CD14-positive monocyte (primary cell): ENCODE results near the gene FALEC. TPM values are rescaled to one million over a fixed set of nuclear protein-coding genes. Genes with fewer than 3 reads are reported as not detected.

ENCODE experiments used
- DNase-seq, 3 donors: peaks; one replicate each; pipeline ENCODE4 v3.0.0-alpha.2; 2011 to 2022
- H2AFZ ChIP-seq: 2 replicates; pipeline ENCODE4 v1.6.0; 2012; ENCODE audit warnings: mild to moderate bottlenecking, low read depth, low read length, inconsistent platforms; ENCODE audit not compliant: insufficient read depth, poor library complexity, severe bottlenecking
- H3K27ac ChIP-seq, 2 donors: 1 replicate in 1 of 2; 2 replicates in 1 of 2; pipeline ENCODE4 v1.5.1; 2012 to 2013; ENCODE audit warnings: low read length in 2 of 2, control low read depth in 1 of 2, inconsistent platforms in 1 of 2, low read depth in 1 of 2, mild to moderate bottlenecking in 1 of 2
- H3K27me3 ChIP-seq, 2 donors: one replicate each; pipeline versions ENCODE4 v1.6.0 to v1.6.1; 2011 to 2013; ENCODE audit warnings: low read length in 2 of 2; ENCODE audit not compliant: control insufficient read depth in 2 of 2, insufficient read depth in 2 of 2
- H3K36me3 ChIP-seq, 2 donors: replicated peaks in 1 of 2; 1 replicate in 1 of 2; 2 replicates in 1 of 2; pipeline versions ENCODE4 v1.5.1 to v1.6.1; 2012 to 2013; ENCODE audit warnings: low read length in 2 of 2, control low read depth in 1 of 2, inconsistent platforms in 1 of 2, mild to moderate bottlenecking in 1 of 2; ENCODE audit not compliant: insufficient read depth in 2 of 2, control insufficient read depth in 1 of 2
- H3K4me1 ChIP-seq, 2 donors: 1 replicate in 1 of 2; 2 replicates in 1 of 2; pipeline versions ENCODE4 v1.5.1 to v1.6.1; 2012 to 2013; ENCODE audit warnings: low read length in 2 of 2, control low read depth in 1 of 2, inconsistent platforms in 1 of 2, mild to moderate bottlenecking in 1 of 2, moderate library complexity in 1 of 2; ENCODE audit not compliant: insufficient read depth in 2 of 2, control insufficient read depth in 1 of 2
- H3K4me2 ChIP-seq: replicated peaks from 2 replicates; pipeline ENCODE3; 2012; ENCODE audit warnings: low read length, moderate library complexity, mild to moderate bottlenecking; ENCODE audit not compliant: poor library complexity, severe bottlenecking; ENCODE audit errors: extremely low read depth
- H3K4me3 ChIP-seq, 3 experiments: fragments of 200-600 bp in 1 of 3; sonication (generic) in 1 of 3; replicated peaks in 1 of 3; 1 replicate in 2 of 3; 2 replicates in 1 of 3; pipeline ENCODE4 v1.5.1; 2011 to 2013; ENCODE audit warnings: low read length in 3 of 3, mild to moderate bottlenecking in 3 of 3, control low read depth in 2 of 3, low read depth in 2 of 3, inconsistent platforms in 1 of 3, moderate library complexity in 1 of 3
- H3K79me2 ChIP-seq: 2 replicates; pipeline ENCODE4 v1.6.0; 2012; ENCODE audit warnings: mild to moderate bottlenecking, control low read depth, inconsistent platforms, low read length, moderate library complexity; ENCODE audit not compliant: insufficient read depth
- H3K9ac ChIP-seq: 2 replicates; pipeline ENCODE4 v1.6.0; 2017; ENCODE audit warnings: low read length, mild to moderate bottlenecking; ENCODE audit not compliant: insufficient read depth, poor library complexity, severe bottlenecking
- H3K9me3 ChIP-seq, 2 donors: replicated peaks in 1 of 2; 1 replicate in 1 of 2; 2 replicates in 1 of 2; pipeline versions ENCODE4 v1.5.1 to v1.6.1; 2012 to 2013; ENCODE audit warnings: low read length in 2 of 2, control low read depth in 1 of 2; ENCODE audit not compliant: control insufficient read depth in 1 of 2, insufficient read depth in 1 of 2
- H4K20me1 ChIP-seq: 2 replicates; pipeline ENCODE4 v1.6.0; 2012; ENCODE audit warnings: mild to moderate bottlenecking, low read length, control low read depth, moderate library complexity; ENCODE audit not compliant: insufficient read depth
- H3K27ac Mint-ChIP-seq, 7 donors: one replicate each; pipeline ENCODE4 v1.8.0; 2020; ENCODE audit warnings: mild to moderate bottlenecking in 7 of 7, mixed read lengths in 7 of 7, moderate library complexity in 6 of 7, inconsistent platforms in 2 of 7
- H3K27me3 Mint-ChIP-seq, 3 donors: one replicate each; pipeline ENCODE4 v1.8.0; 2021 to 2022; ENCODE audit warnings: low read depth in 3 of 3, mild to moderate bottlenecking in 3 of 3, mixed read lengths in 3 of 3, moderate library complexity in 3 of 3, inconsistent platforms in 1 of 3
- H3K36me3 Mint-ChIP-seq, 2 donors: one replicate each; pipeline ENCODE4 v1.8.0; 2020; ENCODE audit warnings: mixed read lengths in 2 of 2, inconsistent platforms in 1 of 2, mild to moderate bottlenecking in 1 of 2
- H3K4me1 Mint-ChIP-seq: one replicate; pipeline ENCODE4 v1.8.0; 2020; ENCODE audit warnings: mild to moderate bottlenecking, mixed read lengths
- H3K4me3 Mint-ChIP-seq, 2 donors: one replicate each; pipeline ENCODE4 v1.8.0; 2020; ENCODE audit warnings: mild to moderate bottlenecking in 2 of 2, mixed read lengths in 2 of 2, moderate library complexity in 1 of 2
- H3K9me3 Mint-ChIP-seq, 7 donors: one replicate each; pipeline ENCODE4 v1.8.0; 2020 to 2022; ENCODE audit warnings: mixed read lengths in 7 of 7, mild to moderate bottlenecking in 6 of 7, moderate library complexity in 6 of 7, inconsistent platforms in 2 of 7
- WGBS: methylation state at CpG from one replicate; pipeline ENCODE4 v1.1.5; 2013; ENCODE audit warnings: missing lambda C conversion rate; ENCODE audit not compliant: insufficient coverage; 5-methylcytosine and 5-hydroxymethylcytosine counted together
- intact Hi-C, 2 donors: fragments of 100-400 bp; cut with micrococcal nuclease; formaldehyde crosslinking; loops; one replicate each; pipeline versions ENCODE4 v1.15.0 to v1.15.1; 2023
- polyA plus RNA-seq, 3 donors: library from polyadenylated mRNA; depleted of rRNA in 1 of 3; unstranded in 2 of 3; stranded (reverse) in 1 of 3; fragments of 300-500 nt in 2 of 3; fragments of >200 nt in 1 of 3; fragmentation: Illumina TruSeq in 2 of 3; gene quantifications; 1 replicate in 2 of 3; 2 replicates in 1 of 3; pipeline ENCODE4 v1.2.3, GENCODE V29; 2012 to 2021
- TF ChIP-seq, protein P1 (sequence below): fragments of 200-600 bp; IDR thresholded peaks from one replicate; pipeline ENCODE4 v1.8.0; 2022; ENCODE audit warnings: antibody characterized with exemption, mild to moderate bottlenecking

Gene FALEC
- polyA plus RNA-seq, 3 donors = not detected

DNA sequence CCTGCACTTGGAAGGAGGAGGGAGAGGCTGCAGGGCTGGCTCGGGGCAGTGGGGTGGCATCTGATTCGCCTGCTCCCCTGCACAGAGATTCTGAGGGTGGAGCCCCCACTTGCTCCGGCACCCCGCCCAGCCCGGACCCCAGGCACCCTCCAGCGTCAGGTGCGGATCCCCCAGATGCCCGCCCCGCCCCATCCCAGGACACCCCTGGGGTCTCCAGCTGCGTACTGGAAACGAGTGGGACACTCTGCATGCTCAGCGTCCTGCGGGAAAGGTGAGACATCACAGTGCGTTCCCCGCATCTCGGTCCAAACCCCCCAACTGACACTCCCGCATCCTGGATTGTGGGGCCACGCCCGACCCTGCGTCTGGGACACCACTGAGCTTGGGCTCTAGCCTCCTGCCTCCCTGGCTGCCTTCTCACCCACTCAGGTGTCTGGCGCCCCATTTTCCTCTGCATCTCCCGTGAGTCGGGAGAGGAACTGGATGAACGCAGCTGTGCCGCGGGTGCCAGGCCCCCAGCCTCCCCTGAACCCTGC is 41.6 kb downstream of the FALEC start:
- no peak overlapping the region for H2AFZ ChIP-seq
- Mint-ChIP-seq H3K36me3 (peaks cover 51 to 69% of the 10 kb centered on the region in 2 donors), H3K9me3 (peaks cover 0 to 3% (median 0%) of the 10 kb centered on the region in 7 donors), H3K4me3 (no peak overlapping the region), H3K27ac (peak overlapping the region in 1 of 7 donors; percentile 36), H3K27me3 (peaks cover 0 to 4% (median under 1%) of the 10 kb centered on the region in 3 donors), H3K4me1 (peaks cover 56% of the 10 kb centered on the region)
- TF ChIP-seq, protein P1, sequence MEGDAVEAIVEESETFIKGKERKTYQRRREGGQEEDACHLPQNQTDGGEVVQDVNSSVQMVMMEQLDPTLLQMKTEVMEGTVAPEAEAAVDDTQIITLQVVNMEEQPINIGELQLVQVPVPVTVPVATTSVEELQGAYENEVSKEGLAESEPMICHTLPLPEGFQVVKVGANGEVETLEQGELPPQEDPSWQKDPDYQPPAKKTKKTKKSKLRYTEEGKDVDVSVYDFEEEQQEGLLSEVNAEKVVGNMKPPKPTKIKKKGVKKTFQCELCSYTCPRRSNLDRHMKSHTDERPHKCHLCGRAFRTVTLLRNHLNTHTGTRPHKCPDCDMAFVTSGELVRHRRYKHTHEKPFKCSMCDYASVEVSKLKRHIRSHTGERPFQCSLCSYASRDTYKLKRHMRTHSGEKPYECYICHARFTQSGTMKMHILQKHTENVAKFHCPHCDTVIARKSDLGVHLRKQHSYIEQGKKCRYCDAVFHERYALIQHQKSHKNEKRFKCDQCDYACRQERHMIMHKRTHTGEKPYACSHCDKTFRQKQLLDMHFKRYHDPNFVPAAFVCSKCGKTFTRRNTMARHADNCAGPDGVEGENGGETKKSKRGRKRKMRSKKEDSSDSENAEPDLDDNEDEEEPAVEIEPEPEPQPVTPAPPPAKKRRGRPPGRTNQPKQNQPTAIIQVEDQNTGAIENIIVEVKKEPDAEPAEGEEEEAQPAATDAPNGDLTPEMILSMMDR = no peak
- peaks cover 62 to 64% of the 10 kb centered on the region in 2 donors for H3K4me1 ChIP-seq
- no peak overlapping the region for H3K4me2 ChIP-seq
- H3K27me3 ChIP-seq = no peaks in the 10 kb centered on the region
- WGBS = 98% methylated on average over 21 of the region's 26 CpGs
- DNase-seq = no peak
- peaks cover 61% of the 10 kb centered on the region for H3K79me2 ChIP-seq
- H3K9ac ChIP-seq = no peak overlapping the region
- H3K36me3 ChIP-seq = peaks cover 44 to 66% of the 10 kb centered on the region in 2 donors
- no peak overlapping the region for H3K27ac ChIP-seq
- peaks cover 70% of the 10 kb centered on the region for H4K20me1 ChIP-seq
- intact Hi-C loops = loop anchor here in 1 of 2 donors (10.0 kb wide), 2 partner anchors 72 to 292 kb away; partner anchors contain the start of genes APH1A and TARS2
- no peaks in the 10 kb centered on the region for H3K9me3 ChIP-seq
- no peak overlapping the region for H3K4me3 ChIP-seq

DNA sequence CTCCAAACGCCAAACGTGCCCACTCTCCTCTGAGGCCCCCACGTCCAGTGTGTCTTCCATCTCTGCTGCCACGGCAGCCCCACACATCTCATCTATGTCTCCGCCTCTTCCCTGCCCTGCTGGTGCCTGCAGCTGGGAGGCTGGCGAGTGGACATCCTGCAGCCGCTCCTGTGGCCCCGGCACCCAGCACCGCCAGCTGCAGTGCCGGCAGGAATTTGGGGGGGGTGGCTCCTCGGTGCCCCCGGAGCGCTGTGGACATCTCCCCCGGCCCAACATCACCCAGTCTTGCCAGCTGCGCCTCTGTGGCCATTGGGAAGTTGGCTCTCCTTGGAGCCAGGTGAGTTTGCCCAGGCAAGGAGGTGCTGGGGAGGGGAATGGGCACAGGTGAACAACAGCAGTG is 42.3 kb downstream of the FALEC start:
- Histone ChIP-seq H3K36me3 (peaks cover 44 to 66% of the 10 kb centered on the region in 2 donors), H3K9me3 (no peaks in the 10 kb centered on the region), H3K27me3 (no peaks in the 10 kb centered on the region), H4K20me1 (peaks cover 77% of the 10 kb centered on the region), H3K4me2 (no peak overlapping the region), H3K4me3 (no peak overlapping the region), H2AFZ (no peak overlapping the region), H3K4me1 (peaks cover 62 to 64% of the 10 kb centered on the region in 2 donors), H3K9ac (no peak overlapping the region), H3K27ac (no peak overlapping the region), H3K79me2 (peaks cover 65% of the 10 kb centered on the region)
- Mint-ChIP-seq H3K36me3 (peaks cover 53 to 69% of the 10 kb centered on the region in 2 donors), H3K4me3 (no peak overlapping the region), H3K4me1 (peaks cover 56% of the 10 kb centered on the region), H3K27ac (no peak overlapping the region), H3K9me3 (peaks cover 0 to 3% (median 0%) of the 10 kb centered on the region in 7 donors), H3K27me3 (peaks cover 0 to 4% (median 0%) of the 10 kb centered on the region in 3 donors)
- TF ChIP-seq, protein P1 = no peak
- intact Hi-C loops = loop anchor here in 1 of 2 donors (10.0 kb wide), 2 partner anchors 73 to 293 kb away; partner anchors contain the start of genes APH1A and TARS2
- no peak for DNase-seq
- 97% methylated on average over 10 of the region's 15 CpGs for WGBS
